Liver (tissue), 3 donors: ENCODE results near the gene ZNF691.

ENCODE experiments used
- CTCF ChIP-seq: fragments of 150-350 bp; IDR thresholded peaks from 2 replicates; pipeline ENCODE4 v1.5.1; 2017; ENCODE audit warnings: improper control_type of control experiment, low read depth, low read length; ENCODE audit not compliant: missing input control
- GABPA ChIP-seq, 2 donors: IDR thresholded peaks in 1 of 2; conservative IDR thresholded peaks in 1 of 2; 2 replicates each; pipeline ENCODE4 v1.6.1; 2016; ENCODE audit warnings: antibody characterized with exemption in 2 of 2, mild to moderate bottlenecking in 1 of 2, moderate library complexity in 1 of 2
- JUND ChIP-seq, 2 donors: IDR thresholded peaks; 2 replicates each; pipeline ENCODE4 v1.6.1; 2016; ENCODE audit warnings: antibody characterized with exemption in 2 of 2
- RAD21 ChIP-seq, 2 donors: IDR thresholded peaks; 2 replicates each; pipeline ENCODE4 v1.6.1; 2016; ENCODE audit warnings: antibody characterized with exemption in 2 of 2, mild to moderate bottlenecking in 2 of 2
- REST ChIP-seq: IDR thresholded peaks from 2 replicates; pipeline ENCODE4 v1.6.1; 2016; ENCODE audit warnings: antibody characterized with exemption, mild to moderate bottlenecking
- SP1 ChIP-seq: IDR thresholded peaks from 2 replicates; pipeline ENCODE4 v1.6.1; 2018; ENCODE audit warnings: antibody characterized with exemption, mild to moderate bottlenecking
- TAF1 ChIP-seq: conservative IDR thresholded peaks from 2 replicates; pipeline ENCODE4 v1.6.1; 2016; ENCODE audit warnings: antibody characterized with exemption, mild to moderate bottlenecking
- ZBTB33 ChIP-seq: IDR thresholded peaks from 2 replicates; pipeline ENCODE4 v1.6.1; 2016; ENCODE audit warnings: antibody characterized with exemption
- donor health status: healthy.
- donor health status: healthy.

GRCh38 chr1:42848823-42849537 is 2.6 kb downstream of the ZNF691 start:
- TF ChIP-seq ZBTB33 (no peak), SP1 (no peak), CTCF (no peak), GABPA (IDR thresholded peaks at IDR 0.05 in 1 of 2, conservative IDR thresholded peaks at IDR 0.05 in 1 of 2) (no peak), REST (no peak), JUND (IDR thresholded peaks at IDR 0.05) (no peak), TAF1 (no peak), RAD21 (IDR thresholded peaks at IDR 0.05) (no peak)
